NT2/D1 (cell line): ENCODE measurements around the gene PKHD1.

ENCODE experiments used
- SUZ12 ChIP-seq: IDR thresholded peaks from 2 replicates; pipeline ENCODE4 v1.6.1; 2011; ENCODE audit not compliant: insufficient read length, insufficient read depth; ENCODE audit errors: extremely low read depth
- YY1 ChIP-seq: IDR thresholded peaks from 2 replicates; pipeline ENCODE4 v1.6.1; 2011; ENCODE audit not compliant: insufficient read length, insufficient read depth
- ZNF274 ChIP-seq: IDR thresholded peaks from 2 replicates; pipeline ENCODE4 v1.6.1; 2011; ENCODE audit warnings: mild to moderate bottlenecking, low read depth, low read length

DNA sequence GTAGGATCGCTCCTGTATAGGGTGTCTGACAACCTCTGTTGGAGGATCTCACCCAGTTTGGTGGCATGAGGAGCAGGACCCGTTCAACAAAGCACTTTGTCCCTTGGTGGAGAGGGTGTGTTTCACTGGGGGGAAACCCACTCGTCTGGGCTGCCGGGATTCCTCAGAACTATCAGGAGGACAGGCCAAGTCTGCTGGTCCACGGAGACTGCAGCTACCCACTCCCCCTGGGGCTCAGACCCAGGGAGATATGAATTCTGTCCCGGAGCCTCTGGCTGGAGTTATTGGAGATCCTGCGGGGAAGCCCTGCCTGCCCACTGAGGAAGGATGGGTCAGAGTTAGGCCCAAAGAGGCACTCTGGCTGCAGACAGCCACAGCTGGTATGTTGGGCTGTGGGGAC lies 233.1 kb downstream of the PKHD1 start:
- TF ChIP-seq YY1 (no peak), ZNF274 (no peak), SUZ12 (no peak)
